Left lung (tissue), 10 donors: ENCODE data around the gene TSPAN32. TPM values are rescaled to one million over a fixed set of nuclear protein-coding genes. Genes with fewer than 3 reads are reported as not detected.
"Not testable (repeated sequence)": the region's sequence is repeated elsewhere in the genome, so short reads cannot be mapped to it uniquely, and the experiment has no call there.

Source experiments
- ATAC-seq: fragments of 200-7000 bp; cut with Tn5 transposase; one replicate; pipeline ENCODE4 v1.9.1; 2020; ENCODE audit warnings: moderate library complexity
- DNase-seq, 4 donors: peaks; one replicate each; pipeline ENCODE4 v3.0.0-alpha.2; 2013 to 2020
- H3K27ac ChIP-seq, 2 donors: fragments of 200-600 bp; sonication (generic) in 1 of 2; one replicate each; pipeline versions ENCODE4 v1.5.0 to v1.8.0; 2020 to 2021
- H3K27me3 ChIP-seq, 2 donors: fragments of 200-600 bp; sonication (generic) in 1 of 2; one replicate each; pipeline versions ENCODE4 v1.5.0 to v1.8.0; 2020 to 2021
- H3K36me3 ChIP-seq, 2 donors: fragments of 200-600 bp; sonication (generic) in 1 of 2; one replicate each; pipeline versions ENCODE4 v1.5.0 to v1.8.0; 2020 to 2021
- H3K4me1 ChIP-seq, 2 donors: fragments of 200-600 bp; one replicate each; pipeline ENCODE4 v1.8.0; 2021
- H3K4me3 ChIP-seq, 2 donors: fragments of 200-600 bp; sonication (generic) in 1 of 2; one replicate each; pipeline versions ENCODE4 v1.5.0 to v1.8.0; 2020 to 2021; ENCODE audit warnings: mild to moderate bottlenecking in 1 of 2
- H3K9me3 ChIP-seq, 2 donors: fragments of 200-600 bp; sonication (generic) in 1 of 2; one replicate each; pipeline versions ENCODE4 v1.5.0 to v1.8.0; 2020 to 2021
- intact Hi-C, 2 donors: fragments of 100-400 bp; cut with DNase I; formaldehyde crosslinking; loops; one replicate each; pipeline versions ENCODE4 v1.11.2 to v1.14.2; 2022
- polyA plus RNA-seq, 6 donors: library from polyadenylated mRNA; unstranded; fragments of 120-200 nt; gene quantifications; one replicate each; pipeline ENCODE4 v1.2.1, GENCODE V29; 2013; ENCODE audit not compliant: insufficient read length in 6 of 6
- total RNA-seq, 2 donors: library from RNA; stranded (reverse); fragmentation: NEBNext Ultra II Directional; extraction: Animal tissue kit (Norgen Biotek cat#: 25700); gene quantifications; one replicate each; pipeline ENCODE4 v1.2.1, GENCODE V29; 2021
- TF ChIP-seq, protein P1 (sequence below), 2 donors: fragments of 200-600 bp; sonication (generic) in 1 of 2; IDR thresholded peaks; one replicate each; pipeline versions ENCODE4 v1.5.0 to v1.8.0; 2021; ENCODE audit warnings: antibody characterized with exemption in 2 of 2
- donor health status: DM: no; HTN: yes; CAD: no.
- donor health status: DM: no; HTN: no; CAD: no.

TSPAN32 gene
- total and polyA plus RNA-seq, 8 donors = 3.7 to 6.3 (median 4.2) TPM

DNA sequence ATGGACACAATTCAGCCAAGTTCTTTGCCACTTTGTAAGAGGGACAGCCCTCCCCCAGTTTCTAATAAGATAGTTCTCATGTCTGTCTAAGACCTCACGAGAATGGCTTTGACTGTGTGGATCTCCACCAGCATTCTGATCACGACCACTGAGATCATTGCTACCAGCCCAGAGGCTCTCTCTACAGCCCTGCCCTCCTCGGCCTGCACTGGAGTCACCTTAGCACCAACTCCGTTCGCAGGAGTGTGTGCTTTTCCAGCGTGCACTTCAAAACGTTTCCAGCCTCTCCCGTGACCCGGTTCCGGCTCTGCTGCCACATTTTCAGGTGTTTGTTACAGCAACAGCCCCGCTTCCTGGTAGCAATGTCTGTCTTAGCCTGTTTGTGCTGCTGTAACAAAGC lies 26.2 kb downstream of the TSPAN32 start:
- Histone ChIP-seq H3K4me3 (no peak overlapping the region), H3K27ac (no peak overlapping the region), H3K9me3 (peaks cover 0 to 11% of the 10 kb centered on the region in 2 donors), H3K36me3 (no peaks in the 10 kb centered on the region), H3K4me1 (no peaks in the 10 kb centered on the region), H3K27me3 (no peaks in the 10 kb centered on the region)
- intact Hi-C loops = no loop called here
- TF ChIP-seq, protein P1, sequence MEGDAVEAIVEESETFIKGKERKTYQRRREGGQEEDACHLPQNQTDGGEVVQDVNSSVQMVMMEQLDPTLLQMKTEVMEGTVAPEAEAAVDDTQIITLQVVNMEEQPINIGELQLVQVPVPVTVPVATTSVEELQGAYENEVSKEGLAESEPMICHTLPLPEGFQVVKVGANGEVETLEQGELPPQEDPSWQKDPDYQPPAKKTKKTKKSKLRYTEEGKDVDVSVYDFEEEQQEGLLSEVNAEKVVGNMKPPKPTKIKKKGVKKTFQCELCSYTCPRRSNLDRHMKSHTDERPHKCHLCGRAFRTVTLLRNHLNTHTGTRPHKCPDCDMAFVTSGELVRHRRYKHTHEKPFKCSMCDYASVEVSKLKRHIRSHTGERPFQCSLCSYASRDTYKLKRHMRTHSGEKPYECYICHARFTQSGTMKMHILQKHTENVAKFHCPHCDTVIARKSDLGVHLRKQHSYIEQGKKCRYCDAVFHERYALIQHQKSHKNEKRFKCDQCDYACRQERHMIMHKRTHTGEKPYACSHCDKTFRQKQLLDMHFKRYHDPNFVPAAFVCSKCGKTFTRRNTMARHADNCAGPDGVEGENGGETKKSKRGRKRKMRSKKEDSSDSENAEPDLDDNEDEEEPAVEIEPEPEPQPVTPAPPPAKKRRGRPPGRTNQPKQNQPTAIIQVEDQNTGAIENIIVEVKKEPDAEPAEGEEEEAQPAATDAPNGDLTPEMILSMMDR (IDR thresholded peaks at IDR 0.05) = no peak
- DNase-seq (peak in 1 of 4 donors; percentile 40), ATAC-seq (no peak)

DNA sequence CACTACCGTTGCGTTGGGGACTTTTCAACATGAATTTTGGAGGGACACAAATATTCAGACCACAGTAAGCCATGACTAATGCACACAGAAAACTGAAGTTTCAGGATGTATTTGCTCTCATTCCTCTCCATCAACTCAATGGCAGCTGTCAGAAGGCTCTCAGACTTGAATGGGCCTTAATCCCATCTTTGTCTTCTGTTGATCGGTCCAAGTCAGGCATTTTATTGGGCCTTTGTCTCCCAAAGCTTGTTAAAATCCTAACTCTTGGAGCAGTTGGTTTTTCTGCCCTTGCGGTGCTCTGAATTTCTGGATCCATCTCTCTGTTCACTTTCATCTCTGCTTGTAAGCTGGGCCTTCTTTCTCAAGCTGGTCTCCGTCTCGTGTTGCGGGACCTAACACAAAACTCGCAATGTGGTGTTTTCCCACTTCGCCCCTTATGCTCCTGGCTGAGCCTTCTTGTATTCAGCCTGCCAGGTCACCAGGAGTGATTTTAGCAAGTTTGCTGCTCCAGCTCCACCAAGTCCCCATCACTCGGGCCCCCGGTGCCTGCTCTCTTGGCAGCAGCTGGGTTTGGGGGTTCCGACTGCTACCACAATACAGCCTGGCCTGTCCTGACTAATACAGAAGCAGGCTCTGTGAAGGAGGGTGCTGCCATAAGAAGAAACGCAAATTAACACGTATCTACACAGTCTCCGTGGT lies 27.0 kb downstream of the TSPAN32 start:
- TF ChIP-seq, protein P1 (IDR thresholded peaks at IDR 0.05) = no peak
- H3K27ac ChIP-seq = no peak overlapping the region
- intact Hi-C loops = no loop called here
- H3K4me1 ChIP-seq = no peaks in the 10 kb centered on the region
- H3K36me3 ChIP-seq = no peaks in the 10 kb centered on the region
- peaks cover 0 to 11% of the 10 kb centered on the region in 2 donors for H3K9me3 ChIP-seq
- no peak for DNase-seq
- no peak for ATAC-seq
- H3K4me3 ChIP-seq = no peak overlapping the region
- no peaks in the 10 kb centered on the region for H3K27me3 ChIP-seq

DNA sequence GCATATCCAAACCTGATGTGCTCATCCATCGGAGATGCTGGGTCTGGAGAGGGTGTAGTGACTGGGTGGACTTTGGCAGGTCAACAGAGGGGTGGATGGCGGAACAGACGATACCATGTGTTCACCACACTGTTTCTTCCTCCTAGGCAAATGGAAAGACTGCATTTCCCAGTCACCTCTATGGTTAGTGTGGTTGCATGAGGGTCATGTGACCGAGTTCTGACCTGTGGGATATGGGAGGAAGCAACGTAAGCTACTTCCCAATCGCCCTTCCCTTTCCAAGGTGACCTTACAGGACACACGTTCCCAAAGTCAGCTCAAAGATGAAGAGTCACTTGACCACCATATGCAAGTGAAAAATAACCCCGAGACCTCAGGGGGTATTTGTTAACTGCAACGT lies 27.7 kb downstream of the TSPAN32 start:
- TF ChIP-seq, protein P1 (IDR thresholded peaks at IDR 0.05) = no peak
- Histone ChIP-seq H3K4me1 (no peaks in the 10 kb centered on the region), H3K4me3 (no peak overlapping the region), H3K9me3 (peaks cover 0 to 11% of the 10 kb centered on the region in 2 donors), H3K27ac (no peak overlapping the region), H3K27me3 (no peaks in the 10 kb centered on the region), H3K36me3 (no peaks in the 10 kb centered on the region)
- intact Hi-C loops = no loop called here
- no peak for DNase-seq
- no peak for ATAC-seq

DNA sequence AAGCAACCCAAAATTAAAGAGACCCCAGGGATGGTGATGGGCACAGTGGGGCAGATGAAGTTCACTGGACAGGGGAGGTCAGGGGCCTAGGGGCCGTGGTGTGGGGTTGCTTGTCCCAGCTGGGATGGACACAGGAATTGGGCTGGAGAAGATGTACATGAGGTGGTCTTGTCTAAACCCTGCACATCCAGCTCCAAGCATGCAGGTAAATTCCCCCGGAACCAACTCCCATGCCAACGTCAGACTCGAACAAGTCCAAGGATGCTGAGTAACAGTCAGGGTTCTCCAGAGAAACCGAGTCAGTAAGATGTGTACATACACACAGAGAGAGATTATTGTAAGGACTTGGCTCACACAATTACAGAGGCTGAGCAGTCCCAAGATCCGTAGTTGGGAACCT lies 28.9 kb downstream of the TSPAN32 start:
- Histone ChIP-seq H3K27ac (no peak overlapping the region), H3K27me3 (no peaks in the 10 kb centered on the region), H3K4me1 (no peaks in the 10 kb centered on the region), H3K9me3 (peaks cover 0 to 11% of the 10 kb centered on the region in 2 donors), H3K36me3 (no peaks in the 10 kb centered on the region), H3K4me3 (no peak overlapping the region)
- TF ChIP-seq, protein P1 (IDR thresholded peaks at IDR 0.05) = no peak
- ATAC-seq (no peak), DNase-seq (no peak)
- intact Hi-C loops = no loop called here

DNA sequence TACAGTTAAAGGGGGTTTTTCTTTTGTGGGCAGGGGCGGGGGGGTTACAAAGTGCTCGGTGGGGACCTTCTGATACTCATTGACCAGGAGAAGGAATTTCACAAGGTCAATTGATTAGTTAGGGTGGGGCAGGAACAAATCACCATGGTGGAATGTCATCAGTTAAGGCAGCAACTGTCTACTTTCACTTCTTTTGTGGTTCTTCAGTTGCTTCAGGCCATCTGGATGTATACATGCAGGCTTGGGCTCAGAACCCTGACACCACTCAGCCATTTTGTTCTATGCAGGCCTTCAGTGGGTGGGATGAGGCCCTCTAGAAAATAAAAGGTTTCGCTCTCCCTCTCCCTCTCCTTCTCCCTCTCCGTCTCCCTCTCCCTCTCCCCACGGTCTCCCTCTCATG lies 29.6 kb downstream of the TSPAN32 start:
- Histone ChIP-seq H3K27ac (no peak overlapping the region), H3K4me3 (no peak overlapping the region), H3K27me3 (no peaks in the 10 kb centered on the region), H3K9me3 (peaks cover 0 to 11% of the 10 kb centered on the region in 2 donors), H3K36me3 (no peaks in the 10 kb centered on the region), H3K4me1 (no peaks in the 10 kb centered on the region)
- no peak for DNase-seq
- ATAC-seq = no peak
- TF ChIP-seq, protein P1 (IDR thresholded peaks at IDR 0.05) = no peak
- intact Hi-C loops = no loop called here

DNA sequence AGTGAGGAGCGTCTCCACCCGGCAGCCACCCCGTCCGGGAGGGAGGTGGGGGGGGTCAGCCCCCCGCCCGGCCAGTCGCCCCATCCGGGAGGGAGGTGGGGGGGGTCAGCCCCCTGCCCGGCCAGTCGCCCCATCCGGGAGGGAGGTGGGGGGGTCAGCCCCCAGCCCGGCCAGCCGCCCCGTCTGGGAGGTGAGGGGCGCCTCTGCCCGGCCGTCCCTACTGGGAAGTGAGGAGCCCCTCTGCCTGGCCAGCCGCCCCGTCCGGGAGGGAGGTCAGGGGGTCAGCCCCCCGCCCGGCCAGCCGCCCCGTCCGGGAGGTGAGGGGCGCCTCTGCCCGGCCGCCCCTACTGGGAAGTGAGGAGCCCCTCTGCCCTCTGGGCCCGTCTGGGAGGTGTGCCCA lies 30.8 kb downstream of the TSPAN32 start:
- H3K27me3 ChIP-seq, H3K4me3 ChIP-seq, ATAC-seq, H3K36me3 ChIP-seq, H3K4me1 ChIP-seq, intact Hi-C loops, H3K27ac ChIP-seq, DNase-seq: not testable (repeated sequence)
- peaks cover 0 to 11% of the 10 kb centered on the region in 2 donors for H3K9me3 ChIP-seq

DNA sequence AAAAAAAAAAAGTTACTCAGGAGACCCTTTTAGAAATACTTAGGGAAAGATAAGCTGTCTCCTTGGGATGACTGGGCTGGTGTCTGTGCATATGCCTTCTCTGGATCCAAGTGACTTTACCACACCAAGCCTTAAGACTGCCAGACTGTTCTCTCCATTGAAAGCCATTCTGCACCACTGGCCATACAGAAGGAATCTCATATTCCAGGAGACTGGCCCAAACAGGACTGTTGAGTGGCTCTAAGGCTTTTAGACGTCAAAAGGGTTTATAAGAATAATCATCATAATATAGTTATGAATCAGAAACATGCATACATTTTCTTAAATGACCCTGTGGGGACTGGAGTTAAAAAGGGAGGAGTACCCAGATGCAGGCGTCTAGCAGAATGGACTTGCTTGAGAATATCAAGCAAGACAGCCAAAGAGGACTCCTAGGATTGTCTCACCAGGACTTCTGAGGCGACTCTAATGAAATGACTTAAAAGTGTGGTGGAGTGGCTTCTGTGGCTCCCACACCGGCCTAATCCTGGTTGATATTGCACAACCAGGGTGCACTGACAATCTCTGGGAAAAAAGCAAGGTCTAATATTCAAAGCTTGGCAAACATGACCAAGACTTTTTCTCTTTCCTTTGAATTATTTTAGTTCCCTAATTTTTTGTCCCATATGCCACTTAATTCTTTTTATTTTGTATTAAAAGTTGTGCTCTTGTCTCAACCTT lies 31.8 kb downstream of the TSPAN32 start:
- H3K27ac ChIP-seq, H3K36me3 ChIP-seq, H3K4me1 ChIP-seq, H3K27me3 ChIP-seq, DNase-seq, H3K4me3 ChIP-seq, intact Hi-C loops: not testable (repeated sequence)
- peak; percentile 66 for ATAC-seq
- peaks cover 0 to 11% of the 10 kb centered on the region in 2 donors for H3K9me3 ChIP-seq

DNA sequence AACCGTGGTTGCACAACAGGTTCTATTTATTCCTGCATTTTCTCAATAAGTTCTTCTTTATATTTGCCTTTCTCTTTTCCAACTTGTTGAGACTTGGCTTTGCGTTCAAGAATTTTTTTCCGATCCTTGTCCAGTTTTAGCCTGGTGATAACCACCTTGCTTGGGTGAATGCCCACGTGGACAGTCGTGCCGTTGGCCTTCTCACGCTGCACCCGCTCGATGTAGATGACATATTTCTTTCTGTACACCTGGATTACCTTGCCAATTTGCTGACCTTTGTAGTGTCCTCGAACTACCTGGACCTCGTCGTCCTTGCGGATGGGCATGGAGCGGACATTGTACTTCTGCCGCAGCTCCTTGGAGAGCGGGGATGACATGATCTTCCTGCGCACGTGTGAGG lies 33.5 kb downstream of the TSPAN32 start:
- H3K27ac ChIP-seq, intact Hi-C loops: not testable (repeated sequence)
- peak; percentile 85 for ATAC-seq

More for the DNA sequence above, 33.5 kb downstream of the TSPAN32 start:
- peak in 2 of 4 donors; percentile 41 to 58 for DNase-seq
- not testable (repeated sequence) for H3K4me1 ChIP-seq, H3K27me3 ChIP-seq, H3K4me3 ChIP-seq, H3K36me3 ChIP-seq
- H3K9me3 ChIP-seq = peaks cover 0 to 11% of the 10 kb centered on the region in 2 donors
